ENCODE measurements around the gene PITX3.
"Not testable (repeated sequence)": the region's sequence is repeated elsewhere in the genome, so short reads cannot be mapped to it uniquely, and the experiment has no call there.

Gene PITX3

DNA sequence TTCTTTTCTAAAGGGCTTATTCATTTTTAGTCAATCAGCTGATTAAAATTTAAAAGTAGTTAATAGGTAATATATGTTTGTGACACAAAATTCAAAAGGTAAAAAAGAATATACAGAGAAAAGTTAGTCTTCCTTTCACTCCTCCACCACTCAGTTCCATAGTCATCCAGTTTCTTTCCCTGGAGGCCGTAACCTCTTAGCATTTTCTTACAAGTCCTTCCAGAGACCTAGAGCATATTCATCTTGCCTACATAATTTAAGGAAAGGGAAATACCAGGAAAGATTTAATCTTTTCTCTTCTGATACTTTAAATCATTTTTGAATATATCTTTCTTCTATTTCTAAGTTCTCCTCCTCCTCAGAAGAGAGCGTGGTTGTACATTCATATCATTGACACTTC, 14.1 kb upstream of the PITX3 start:
- DNase-seq (ENCODE audit: low read depth in 3 of 3): no peak

DNA sequence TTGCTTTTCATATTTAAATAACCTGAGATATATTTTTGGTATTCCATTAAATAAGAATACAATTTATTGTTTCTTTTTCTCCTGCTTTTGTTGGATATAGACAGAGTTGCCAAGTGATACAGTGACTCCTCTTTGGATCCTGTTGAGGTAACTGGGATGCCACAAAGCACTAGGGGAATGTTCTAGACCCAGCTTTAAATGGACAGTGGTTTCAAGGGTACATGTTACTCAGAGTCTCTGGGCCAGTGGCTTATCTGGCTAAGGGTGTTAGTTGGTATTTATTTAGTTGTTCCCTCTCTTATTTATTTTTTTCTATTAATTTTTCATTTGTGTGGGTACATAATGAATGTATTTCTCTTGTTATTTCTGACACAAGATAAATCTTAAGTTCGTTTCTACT, 13.1 kb upstream of the PITX3 start:
- no peak for DNase-seq (ENCODE audit: low read depth in 3 of 3)

- not testable (repeated sequence) for DNase-seq (ENCODE audit: low read depth in 3 of 3)
These were observed 11.2 kb upstream of the PITX3 start for GRCh38 chr10:102252508-102252907.

- DNase-seq (ENCODE audit: low read depth in 3 of 3): no peak
These were observed 6.4 kb upstream of the PITX3 start for GRCh38 chr10:102247734-102248133.

DNA sequence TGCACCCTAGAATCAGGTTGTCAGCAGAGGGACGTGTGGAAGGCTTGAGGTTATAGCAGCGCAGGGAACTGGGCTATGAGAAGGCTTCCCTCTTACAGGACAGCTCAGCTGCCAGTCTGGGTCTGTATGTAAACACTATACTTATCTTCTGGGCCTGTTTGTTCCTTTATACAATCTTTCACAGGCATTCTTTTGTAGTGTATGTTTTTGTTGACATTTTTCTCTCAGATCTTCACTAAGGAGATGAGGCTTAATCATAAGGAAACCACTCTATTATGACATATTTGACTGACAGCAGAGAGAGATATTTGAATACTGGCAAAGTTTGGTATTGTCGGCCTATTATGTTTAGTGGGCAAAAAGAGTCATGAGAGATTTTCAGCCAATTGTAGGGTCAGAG, 4.9 kb upstream of the PITX3 start:
- DNase-seq (ENCODE audit: low read depth in 3 of 3): no peak

- no peak for DNase-seq (ENCODE audit: low read depth in 3 of 3)
These were observed 4.6 kb upstream of the PITX3 start for GRCh38 chr10:102245932-102246251.

DNA sequence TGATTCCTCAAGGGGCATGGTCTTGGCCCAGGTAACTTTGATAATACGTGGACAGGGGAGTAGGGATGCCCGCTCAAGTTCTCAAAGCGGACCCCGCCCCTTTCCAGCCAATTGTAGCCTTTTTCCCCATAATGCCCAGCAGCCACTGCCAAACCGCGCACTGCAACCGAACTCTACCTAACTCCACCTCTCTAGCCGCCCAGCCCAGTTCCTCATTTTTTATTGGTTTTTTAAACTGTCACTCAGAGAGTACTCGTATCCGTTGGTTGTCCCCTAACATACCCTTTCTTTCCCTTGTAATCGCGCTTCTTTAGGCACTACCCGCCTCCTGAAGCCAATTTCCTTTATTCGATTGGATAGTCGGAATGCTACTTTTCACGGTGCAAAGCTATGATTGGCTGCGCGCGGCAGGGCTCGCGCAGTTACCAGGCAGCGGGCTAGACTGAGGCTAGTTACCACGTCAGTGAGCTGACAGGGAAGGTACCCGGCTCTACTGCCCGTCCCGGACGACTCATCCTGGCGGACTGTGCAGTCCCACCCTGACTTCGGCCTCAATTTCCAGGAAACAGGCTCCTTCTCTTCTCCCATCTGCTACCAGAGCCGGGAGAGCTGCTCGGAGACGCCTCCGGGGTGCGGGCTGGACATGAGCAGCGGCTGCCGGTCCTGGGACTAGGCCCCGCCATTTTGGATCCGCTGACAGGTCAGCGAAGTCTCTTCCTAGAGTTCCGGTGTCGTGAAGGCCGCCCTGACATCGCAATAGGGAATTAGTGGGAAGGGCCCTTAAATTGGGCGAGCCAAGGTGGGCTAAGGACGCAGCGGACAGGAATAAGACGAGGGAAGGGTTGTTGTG, 4.0 kb upstream of the PITX3 start, which contains the start of gene GBF1:
TSS of gene GBF1 (plus strand) at position 451 of the 850 bp plus-strand sequence. CDS start 13,407 bp downstream, outside the sequence.
- DNase-seq (ENCODE audit: low read depth in 3 of 3): peak; percentile 76 to 83 (median 81)

GRCh38 chr10:102243309-102243708, 2.0 kb upstream of the PITX3 start:
- DNase-seq (ENCODE audit: low read depth in 3 of 3): no peak

- DNase-seq (ENCODE audit: low read depth in 3 of 3): no peak
These were observed 790 bp upstream of the PITX3 start for GRCh38 chr10:102242118-102242485.

GRCh38 chr10:102241032-102241443, 274 bp downstream of the PITX3 start:
- DNase-seq (ENCODE audit: low read depth in 3 of 3): no peak

DNA sequence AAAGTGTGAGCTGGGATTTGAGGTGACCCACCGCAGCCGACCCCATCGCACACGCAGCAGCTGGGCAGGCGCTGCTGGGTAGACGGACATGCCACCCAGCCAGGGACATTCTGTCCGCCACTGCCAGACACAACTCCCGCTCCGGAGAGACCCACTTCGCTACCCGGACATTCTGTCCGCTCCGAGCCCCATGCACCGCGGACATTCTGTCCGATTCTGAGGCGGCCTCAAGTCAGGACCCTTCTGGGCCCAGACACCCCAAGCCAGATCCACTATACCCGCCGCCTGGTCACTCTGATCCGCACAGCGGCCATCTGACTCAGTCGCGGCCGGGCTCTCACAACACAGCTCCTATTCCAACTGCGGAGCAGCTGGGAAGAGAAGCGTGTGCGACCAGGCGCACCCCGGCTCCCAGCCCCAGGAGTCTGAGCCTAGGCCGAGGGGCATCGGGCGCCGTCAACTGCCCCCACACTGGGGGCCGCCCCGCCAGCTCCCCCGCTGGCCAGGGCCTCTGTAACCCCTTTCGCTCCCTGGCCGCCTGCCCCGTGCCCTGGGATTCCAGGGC, 763 bp downstream of the PITX3 start:
- DNase-seq (ENCODE audit: low read depth in 3 of 3): no peak

DNA sequence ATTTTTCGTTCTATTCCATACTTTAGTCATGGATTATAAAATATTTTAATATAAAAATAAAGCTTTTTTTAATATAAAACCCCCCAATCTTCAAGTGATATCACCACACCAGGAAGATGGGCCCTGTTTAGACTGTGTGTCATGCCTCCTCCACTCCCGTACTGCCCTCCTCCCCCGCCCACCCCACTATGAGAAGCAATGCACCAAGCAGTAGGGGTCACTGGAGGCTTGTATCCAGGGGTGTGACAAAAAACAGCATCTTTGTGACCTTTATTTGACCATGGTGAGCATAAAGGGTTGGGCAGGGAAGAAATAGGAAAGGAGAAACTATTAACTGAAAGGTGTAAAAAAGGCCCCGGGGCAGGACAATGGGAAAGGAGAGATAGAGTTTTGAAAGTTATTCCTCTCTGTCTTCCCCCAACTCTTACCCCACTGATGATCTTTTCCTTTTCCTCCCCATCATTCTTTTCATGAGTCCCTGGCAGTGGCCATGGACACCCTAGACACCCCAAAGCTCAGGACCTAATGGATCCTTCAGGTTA, 3.5 kb downstream of the PITX3 start:
- no peak for DNase-seq (ENCODE audit: low read depth in 3 of 3)

- no peak for DNase-seq (ENCODE audit: low read depth in 3 of 3)
These were observed 5.3 kb downstream of the PITX3 start for GRCh38 chr10:102236006-102236405.

DNA sequence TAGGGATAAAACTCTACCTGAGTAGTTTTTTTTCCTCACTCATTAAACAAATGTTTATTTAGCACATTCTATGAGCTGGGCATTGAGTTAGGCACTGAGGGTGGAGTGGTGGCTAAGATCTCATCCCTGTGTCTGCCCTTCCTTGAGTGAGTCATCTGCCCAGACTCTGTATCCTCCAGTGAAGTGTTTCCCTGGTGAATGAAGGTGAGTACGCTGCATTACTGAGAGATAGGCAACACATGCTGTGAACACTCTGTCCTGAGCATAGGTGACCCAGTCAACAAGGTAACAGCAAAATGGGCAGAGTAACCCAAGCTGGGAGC, 5.8 kb downstream of the PITX3 start:
- no peak for DNase-seq (ENCODE audit: low read depth in 3 of 3)

GRCh38 chr10:102234888-102235597, 6.3 kb downstream of the PITX3 start:
- DNase-seq (ENCODE audit: low read depth in 3 of 3): no peak

DNA sequence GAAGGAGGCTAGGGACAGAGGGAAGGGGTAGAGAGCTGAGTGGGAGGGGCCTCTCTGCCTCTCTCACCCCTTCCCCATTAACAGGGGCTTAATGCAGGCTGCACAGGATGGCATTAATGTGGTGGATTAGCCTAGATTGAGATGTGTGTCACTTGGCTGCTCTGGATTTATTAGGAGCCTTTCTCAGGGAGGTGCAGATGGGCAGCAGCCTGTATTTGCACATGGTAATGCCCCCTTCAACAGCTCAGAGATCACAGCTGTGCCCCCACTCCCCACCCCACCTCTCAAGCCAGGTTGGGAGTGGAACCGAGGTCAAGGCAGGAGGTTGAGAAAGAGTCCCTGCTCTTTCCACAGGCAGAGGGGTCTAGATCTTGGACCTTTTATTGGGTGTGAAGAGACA, 7.3 kb downstream of the PITX3 start:
- no peak for DNase-seq (ENCODE audit: low read depth in 3 of 3)

DNA sequence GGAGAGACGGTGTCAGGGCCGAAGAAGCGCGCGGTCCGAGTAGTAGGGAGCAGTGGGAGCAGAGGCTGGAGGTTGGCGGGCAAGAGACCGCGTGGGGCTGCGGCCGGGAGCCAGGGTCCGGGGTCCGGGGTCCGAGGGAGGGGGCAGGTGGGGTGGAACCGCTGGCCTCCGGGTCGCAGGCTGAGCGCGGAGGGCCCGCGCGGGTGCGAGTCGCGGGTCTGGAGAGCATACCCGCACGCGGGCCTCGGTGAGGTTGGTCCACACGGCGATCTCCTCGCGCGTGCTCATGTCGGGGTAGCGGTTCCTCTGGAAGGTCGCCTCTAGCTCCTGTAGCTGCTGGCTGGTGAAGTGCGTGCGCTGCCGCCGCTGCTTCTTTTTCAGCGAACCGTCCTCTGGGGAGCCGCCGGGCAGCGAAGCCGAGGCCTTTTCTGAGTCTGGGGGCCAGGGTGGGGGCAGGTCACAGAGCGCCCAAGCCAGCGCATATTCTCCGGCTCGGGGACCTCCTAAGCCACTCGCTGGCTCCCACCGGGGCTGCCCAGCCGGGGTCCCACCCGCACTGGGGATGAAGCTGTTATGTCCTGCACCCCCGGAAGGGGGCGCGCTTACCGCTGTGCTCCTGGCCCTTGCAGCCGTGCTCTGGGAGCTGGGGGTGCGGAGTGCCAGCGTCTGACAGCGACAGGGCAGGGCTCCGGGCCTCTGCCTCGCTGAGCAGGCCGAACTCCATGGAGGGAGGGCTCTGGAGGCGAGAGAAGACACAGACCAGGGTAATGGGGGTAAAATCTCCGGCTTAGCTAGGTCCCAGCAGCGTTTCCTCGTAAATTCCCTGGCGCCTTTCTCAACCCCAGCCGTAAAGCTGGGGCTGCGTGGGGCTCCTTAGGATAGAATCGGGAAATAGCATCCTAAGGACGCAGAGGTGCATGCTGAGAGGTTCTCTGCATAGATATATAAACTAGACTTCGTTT, 9.7 kb downstream of the PITX3 start:
- peak; percentile 62 to 76 (median 72) for DNase-seq (ENCODE audit: low read depth in 3 of 3)

- peak in 2 of 3 donors; percentile 26 to 48 for DNase-seq (ENCODE audit: low read depth in 3 of 3)
These were observed 10.4 kb downstream of the PITX3 start for GRCh38 chr10:102230861-102231356.

DNA sequence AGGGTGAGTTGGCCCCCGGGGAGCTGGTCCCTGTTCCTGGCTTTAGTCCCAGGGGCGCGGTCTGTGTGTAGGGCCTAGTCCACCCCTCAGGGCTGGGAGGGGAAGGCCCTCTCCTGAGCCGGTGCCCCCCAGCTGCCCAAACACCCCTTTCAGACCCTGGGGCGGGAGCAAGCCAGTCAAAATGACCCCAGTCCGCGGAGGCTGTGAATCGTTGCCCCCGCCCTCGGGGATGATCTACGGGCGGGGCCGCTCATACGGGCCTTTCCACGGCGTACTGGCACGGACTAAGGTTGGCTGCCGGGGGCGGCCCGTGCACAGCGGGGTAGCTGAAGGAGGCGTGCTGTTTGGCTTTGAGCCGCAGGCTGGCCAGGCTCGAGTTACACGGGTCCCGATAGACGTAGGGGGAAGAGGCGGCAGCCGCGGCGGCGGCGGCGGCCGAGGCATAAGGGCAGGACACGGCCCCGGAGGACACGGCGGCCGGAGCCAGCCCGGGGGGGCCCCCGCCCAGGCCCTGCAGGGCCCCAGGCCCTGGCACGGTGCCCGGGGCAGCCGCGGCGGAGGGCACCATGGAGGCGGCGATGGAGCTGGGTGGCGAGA, 10.9 kb downstream of the PITX3 start:
- peak in 2 of 3 donors; percentile 21 to 30 for DNase-seq (ENCODE audit: low read depth in 3 of 3)

DNA sequence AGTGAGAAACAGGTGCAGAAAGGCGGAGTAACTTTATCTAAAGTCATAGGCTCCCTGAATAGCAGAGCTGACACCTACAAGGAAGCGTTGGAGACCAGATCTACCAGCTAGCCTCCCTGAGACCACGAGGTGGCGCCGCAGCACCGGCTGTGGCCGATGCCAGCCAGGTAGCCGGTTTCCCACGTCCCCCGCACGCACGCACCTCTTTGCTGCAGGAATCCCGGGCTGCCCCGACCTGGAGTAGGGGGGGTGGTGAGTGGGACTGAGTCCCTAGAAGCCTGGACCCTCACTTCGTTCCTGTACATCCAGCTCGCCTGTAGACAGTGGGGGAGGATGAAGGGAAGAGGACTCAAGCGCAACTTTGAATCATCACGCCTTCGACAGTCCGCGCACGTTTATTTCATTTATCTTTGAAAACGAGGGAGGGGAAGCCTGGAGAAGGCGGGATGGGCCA, 11.5 kb downstream of the PITX3 start:
- DNase-seq (ENCODE audit: low read depth in 3 of 3): peak; percentile 72 to 89 (median 73)

DNA sequence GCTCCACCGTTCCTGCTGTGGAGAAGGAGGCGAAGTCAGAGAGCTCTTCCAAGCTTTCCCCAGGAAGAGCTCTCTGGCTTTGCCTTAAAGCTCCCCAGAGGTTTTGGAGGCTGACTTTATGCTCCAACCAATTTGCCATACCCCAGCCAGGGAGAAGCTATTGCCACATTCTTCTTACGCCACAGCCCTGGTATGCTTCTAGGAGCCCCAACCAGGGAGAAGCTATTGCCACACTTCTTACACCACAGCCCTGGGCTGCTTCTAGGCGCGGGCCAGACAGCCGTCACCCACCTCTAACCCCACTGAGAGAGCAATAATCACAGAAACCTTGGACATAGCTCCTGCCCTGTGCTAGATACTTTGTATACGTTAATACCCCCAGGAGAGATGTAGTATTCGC, 14.3 kb downstream of the PITX3 start:
- no peak for DNase-seq (ENCODE audit: low read depth in 3 of 3)

Data from stimulated activated CD4-positive, alpha-beta T cell treated with anti-CD3 and anti-CD28 coated beads, TNF-alpha, amount 100 ng/mL, for 48 hours (primary cell).